Measurements from ENCODE around the gene MIAT. TPM values are rescaled to one million over a fixed set of nuclear protein-coding genes. Genes with fewer than 3 reads are reported as not detected.

The MIAT gene
- total RNA-seq, 2 experiments from 2014 or later = 51.8 to 51.9 TPM

Other genes starting within 250 kb of the MIAT start
- gene ASPHD2, start 228.3 kb upstream of the MIAT start, total RNA-seq = 1 to 10 TPM; 4.4 to 4.7 TPM
- gene HPS4, start 173.8 kb upstream of the MIAT start, total RNA-seq = 10 to 100 TPM; 48.0 to 51.5 TPM
- 10 to 100 TPM; 20.8 to 21.6 TPM for gene SRRD, start 173.7 kb upstream of the MIAT start, total RNA-seq
- 10 to 100 TPM; 33.3 to 34.4 TPM for gene TFIP11, start 145.1 kb upstream of the MIAT start, total RNA-seq
- 10 to 100 TPM; 21.0 to 21.9 TPM for gene TPST2, start 67.5 kb upstream of the MIAT start, total RNA-seq
- gene CRYBB1, start 39.6 kb upstream of the MIAT start, total RNA-seq = not detected
- gene CRYBA4, start 35.6 kb upstream of the MIAT start, total RNA-seq = not detected